HUDEP-2 (cell line): Measurements from ENCODE around the gene TNS3.
A peak's percentile ranks its signal among the peaks of the same experiment; 100 is the strongest.

Experiments
- DNase-seq, 76 experiments: peaks; one replicate each; lab custom pipeline; 2025; ENCODE audit not compliant: unreplicated experiment in 76 of 76; lab: John Stamatoyannopoulos, UW

The TNS3 gene

DNA sequence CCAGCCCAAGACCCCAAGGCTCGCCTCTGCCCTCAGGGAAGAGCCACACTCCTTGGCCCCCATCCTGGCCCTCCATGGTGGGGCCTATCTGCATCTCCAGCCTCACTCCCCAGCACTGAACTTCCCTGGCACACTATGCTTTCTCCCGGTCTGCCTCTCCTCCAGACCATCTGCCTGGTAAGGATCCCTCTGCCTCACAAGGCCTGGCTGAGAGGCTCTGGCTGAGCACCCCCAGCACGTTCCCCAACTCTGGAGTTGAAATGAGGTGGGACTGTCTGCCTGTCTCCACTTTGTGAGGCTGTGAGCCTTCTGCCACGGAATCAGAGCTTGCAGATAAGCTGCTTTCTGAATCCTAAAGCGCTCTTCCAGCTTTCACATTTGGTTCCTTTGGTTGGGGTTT is 220.7 kb downstream of the TNS3 start:
- DNase-seq = no peak

DNA sequence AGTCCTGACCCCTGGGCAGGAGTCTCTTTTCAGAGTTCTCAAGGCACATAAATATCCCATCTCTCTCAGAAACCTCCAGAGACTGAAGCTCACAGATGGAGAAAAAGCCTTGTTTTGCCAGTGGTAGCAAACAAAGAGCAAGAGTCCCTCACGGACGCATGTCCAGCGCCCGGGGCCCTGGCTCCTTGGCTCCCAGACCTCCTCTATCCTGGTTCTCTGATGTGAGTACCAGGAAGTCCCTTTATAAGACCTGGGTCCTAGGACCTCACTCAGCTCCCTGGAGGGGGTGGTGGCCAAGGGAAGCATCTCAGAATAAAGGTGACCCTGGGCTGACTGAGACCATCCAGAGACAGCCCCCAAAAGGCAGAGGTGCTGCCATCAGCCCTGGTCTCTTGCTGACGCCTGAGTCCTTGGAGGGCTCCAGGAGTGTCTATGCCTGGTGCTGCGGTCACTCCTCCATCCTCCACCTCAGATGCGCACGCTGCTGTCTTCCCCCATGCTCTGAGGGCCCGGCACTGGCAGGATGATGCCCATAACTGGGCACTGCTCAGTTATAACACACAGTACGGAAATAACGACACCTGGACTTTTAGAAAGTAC is 221.5 kb downstream of the TNS3 start:
- no peak for DNase-seq

DNA sequence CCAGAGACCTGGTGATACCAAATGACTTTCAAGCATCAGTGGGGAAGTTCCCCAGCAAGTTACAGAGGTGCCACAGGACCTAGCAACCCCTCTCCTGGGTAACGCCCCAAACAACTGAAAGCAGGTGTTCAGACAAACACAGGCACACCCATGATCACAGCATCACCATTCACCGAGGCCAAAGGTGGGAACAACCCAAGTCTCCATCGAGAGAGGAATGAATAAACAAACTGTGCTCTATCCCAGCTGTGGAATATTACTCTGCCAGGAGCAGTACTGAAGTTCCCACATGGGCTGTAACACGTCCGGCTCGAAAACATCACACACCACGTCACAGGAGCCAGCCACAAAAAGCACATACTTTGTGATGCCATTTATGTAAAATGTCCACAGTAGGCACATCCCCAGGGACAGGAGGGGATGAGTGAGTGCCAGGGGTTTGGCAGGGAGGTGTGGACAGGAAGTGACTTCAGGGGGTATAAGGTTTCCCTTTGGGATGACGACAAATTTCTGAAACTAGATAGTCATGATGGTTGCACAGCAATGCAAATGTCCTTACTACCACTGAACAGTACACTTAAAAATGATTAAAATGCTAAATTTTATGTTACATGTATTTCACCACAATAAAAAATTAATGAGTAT is 222.8 kb downstream of the TNS3 start:
- DNase-seq = no peak

DNA sequence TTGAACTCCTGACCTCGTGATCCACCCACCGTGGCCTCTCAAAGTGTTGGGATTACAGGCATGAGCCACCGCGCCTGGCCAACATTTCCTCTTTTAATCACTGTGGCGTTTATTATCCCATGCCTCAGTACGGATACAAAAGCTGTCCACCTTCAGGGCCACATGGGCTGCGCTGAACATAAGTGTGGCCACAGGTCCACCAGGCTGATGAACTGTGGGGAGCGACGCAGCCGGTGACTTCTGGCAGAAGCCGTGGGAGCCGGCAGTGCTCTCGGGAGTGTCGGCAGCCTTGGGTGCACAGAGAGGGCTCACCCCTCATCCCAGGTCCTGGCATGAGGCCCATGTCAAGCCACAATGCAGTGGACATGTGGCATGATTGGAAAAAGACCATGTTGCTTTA is 223.6 kb downstream of the TNS3 start:
- DNase-seq = no peak

DNA sequence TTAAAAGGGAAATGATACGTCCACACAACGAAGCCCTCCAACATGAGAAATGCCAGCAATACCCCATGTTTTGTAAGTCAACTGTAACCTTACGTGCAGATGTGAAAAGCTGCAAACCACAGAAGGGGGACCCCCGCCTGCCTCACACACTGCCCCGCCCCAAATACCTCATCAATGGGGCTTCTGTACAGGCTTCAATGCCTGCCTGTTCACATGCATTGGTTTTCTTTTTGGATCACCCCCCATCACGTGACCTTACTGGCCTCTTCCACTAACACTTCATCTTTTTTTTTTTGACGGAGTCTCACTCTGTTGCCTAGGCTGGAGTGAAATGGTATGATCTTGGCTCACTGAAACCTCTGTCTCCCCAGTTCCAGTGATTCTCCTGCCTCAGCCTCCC is 224.0 kb downstream of the TNS3 start:
- DNase-seq = no peak

DNA sequence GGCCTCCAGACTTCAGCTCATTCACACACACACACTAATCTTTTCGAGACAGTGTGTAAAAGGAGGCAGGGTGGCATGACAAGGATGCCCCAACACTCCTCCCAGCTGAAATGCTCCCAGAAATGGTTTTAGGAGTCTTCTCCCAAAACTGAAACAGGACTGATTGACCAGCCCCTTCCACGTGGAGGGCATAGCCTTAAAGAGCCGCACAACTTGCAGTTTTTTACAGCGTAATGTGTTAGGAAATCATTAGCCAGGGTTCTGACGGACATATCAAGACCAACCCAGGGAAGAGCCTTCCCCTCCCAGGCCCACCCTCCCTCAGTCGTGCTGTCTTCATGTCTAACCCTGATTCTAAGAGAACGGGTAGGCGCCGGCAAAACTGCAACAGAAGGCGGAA is 224.6 kb downstream of the TNS3 start:
- DNase-seq = no peak

DNA sequence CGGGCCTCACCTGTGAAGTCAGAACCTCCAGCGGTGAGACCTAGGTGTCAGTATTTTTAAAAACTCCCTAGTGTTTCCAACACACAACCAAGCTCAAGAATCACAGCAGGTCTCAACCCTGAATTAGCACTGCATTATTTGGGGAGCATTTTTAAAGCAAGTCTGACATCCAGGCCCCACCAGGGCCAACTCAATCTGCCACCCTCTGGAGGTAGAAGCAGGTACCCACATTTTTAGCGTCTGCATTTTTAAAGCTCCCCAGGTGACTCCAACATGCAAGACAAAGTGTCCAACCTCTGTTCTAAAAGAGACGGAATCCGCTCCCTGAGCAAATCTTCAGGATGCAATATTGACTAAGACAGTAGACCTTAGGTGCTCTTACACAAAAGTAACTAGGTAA is 225.7 kb downstream of the TNS3 start:
- no peak for DNase-seq

DNA sequence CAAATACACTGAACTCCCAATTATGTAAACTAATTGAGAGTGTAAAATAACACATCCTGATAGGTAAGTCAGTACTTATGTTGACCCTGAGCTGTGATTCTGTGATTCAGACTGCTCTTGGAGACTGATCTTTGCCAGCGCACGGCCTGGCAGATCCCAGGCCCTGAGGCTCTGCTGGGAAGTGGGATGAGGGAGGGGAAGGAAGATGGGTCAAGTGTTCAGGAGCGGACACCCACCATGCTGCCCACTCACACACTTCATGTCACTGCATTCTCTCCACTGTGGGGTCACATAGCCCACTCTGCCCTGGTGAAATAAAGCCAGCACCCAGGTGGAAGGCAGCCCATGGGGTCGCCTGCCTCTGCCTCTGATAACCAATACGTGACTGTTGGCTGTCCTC is 226.2 kb downstream of the TNS3 start:
- DNase-seq = no peak

DNA sequence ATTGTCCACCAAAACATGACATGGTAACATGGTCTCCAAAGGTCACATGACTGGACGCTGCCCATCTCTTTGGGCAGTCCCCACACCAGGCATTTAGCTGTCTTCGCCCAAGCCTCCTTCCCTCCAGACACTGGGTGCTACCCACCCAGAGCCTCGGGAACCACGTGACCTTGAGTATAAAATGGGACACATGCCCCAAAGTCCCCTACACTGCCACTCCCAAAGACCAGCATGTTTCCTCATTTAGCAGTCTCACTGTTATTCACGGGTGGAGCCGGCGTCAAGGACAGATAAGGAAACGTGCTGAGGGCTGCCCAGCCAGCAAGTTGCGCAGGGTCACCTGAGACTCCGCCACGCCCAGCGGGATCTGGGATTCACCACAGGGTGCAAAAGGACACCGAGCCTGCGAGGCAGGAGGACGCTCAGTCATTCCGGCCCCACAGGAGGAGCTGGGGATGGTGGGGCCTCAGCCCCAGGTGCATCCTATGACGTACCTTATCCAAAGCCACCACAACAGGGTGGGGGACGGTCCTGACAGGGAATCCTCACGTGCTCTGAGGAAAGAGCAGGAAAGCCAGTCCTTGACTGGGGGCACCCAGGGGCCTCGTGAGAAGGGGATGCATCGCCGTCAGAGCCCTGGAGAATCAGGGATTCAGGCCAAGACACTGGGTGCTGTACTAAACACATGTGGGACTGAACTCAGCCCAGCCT is 226.9 kb downstream of the TNS3 start:
- DNase-seq = peak in 35 of 76 experiments; percentile 2 to 50 (median 14)

DNA sequence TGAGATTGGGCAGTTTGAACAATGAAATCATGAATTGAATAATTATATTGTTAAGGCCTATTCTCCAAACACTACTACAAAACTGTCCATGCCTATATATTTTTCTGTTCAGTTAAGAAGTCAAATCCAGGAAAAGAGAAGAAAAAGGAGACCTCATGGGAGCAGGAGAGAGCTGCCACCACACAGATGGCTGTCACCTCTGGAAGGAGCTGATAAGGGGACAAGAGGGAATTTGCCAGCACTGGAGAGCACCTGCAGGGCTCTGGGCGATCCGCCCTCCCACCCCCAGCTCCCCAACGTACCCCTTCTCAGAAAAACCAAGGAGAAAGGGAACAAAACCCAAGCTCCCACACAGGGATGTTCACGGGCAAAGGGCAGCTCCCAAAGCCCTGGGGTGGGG is 227.8 kb downstream of the TNS3 start:
- DNase-seq = peak in 4 of 76 experiments; percentile 5 to 20 (median 16)

DNA sequence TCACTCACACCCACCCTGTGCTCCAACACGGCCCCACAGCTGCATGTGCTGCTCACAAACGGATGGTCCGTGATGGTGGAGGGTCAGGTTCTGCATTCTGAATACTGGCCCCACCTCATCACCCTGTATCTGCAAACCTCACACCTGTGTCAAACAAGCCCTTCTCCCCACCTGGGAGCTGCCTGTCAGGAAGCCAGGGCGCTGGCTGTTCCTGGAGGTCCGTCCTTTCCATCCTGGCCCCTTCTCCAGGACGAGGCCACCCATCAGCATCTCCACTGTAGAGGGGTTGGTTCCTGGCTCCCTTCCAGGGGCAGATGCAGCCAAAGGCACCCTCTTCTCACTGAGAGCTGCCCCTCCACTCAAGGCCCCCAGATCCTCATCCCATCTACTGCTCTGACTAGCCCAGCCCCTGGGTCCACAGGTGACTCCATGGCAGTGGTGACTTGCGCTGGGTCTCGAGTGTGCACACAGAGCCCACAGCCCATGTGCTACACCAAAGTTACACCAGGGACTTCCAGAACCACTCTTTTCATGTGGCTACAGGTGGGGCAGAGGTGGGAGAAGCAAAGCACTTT is 229.4 kb downstream of the TNS3 start:
- DNase-seq = no peak

DNA sequence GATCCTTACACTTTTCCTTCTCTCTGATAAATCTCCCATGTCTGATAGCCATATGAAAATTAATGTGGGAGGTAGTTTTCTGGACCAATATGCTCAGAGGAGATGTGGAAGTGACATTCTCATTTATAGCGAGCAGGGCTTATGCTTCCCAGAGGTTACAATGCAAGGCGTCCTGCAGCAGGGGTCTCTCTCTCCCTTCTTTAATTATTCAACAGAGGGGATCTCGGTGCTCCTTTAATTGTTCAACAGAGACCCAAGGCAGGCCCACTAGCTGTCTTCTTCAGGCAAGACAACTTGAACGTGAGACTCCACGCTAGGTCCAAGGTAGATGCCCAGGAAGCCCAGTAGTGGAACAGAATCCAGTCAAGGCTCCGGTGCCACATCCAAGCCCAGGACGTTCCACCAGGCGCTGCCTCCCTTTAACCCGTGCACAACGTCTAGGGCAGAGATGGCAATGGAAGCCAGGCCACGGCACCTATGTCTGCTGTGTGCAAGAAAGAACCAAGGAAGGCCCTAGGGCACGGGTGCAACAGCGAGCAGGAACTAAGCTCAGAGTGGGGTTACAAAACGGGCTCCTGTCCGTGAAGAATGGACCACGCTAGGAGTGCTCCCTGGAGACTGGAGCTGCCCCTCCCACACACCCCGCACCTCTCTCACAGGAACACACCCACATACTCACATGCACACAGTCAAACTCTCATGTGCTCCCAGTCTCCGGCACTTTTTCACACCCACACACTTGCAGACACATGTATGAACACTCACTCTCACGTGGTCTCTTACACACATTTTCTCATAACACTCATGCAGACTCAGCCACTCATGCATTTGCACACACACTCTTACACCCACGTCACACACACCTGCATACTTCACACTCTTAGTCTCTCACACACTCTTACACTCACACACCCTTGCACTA is 230.4 kb downstream of the TNS3 start:
- no peak for DNase-seq

DNA sequence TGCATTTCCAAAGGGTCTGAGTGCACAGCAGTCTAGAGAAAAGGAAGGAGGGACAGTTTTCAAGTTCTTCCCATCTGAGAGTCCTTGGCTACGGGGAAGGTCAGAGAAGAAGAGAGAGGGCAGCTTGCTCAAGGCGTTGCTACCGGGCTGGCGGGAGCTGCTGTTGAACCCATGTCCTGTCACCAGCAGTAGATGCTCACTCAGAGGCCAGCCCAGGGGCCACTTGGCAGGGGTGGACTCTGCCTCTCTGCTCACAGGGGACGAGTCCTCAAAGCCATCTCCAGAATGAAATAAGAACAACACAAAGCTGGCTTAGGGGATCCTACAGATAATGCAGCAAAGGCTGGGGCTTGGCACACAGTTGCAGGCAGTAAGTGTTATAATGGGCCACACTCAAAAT is 231.5 kb downstream of the TNS3 start:
- DNase-seq = no peak

DNA sequence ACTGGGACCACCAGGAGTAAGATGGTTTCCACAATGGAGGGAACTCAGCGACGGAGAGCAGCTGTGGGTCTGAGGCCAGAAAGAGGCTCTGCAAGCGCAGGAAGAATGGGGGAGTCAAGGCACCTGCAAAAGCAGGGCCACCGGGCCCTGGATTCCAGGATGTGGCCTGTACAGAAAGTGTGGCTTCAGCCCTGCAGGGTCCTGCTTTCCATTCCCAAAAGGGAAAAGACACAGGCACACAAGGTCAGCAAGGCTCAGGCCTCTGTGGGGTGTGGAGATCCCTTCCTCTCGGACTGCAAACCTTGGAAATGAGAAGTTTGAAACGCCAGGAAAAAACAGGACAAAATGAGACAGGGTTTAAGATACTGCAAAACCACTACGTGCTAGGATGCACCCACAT is 232.5 kb downstream of the TNS3 start:
- DNase-seq = no peak

DNA sequence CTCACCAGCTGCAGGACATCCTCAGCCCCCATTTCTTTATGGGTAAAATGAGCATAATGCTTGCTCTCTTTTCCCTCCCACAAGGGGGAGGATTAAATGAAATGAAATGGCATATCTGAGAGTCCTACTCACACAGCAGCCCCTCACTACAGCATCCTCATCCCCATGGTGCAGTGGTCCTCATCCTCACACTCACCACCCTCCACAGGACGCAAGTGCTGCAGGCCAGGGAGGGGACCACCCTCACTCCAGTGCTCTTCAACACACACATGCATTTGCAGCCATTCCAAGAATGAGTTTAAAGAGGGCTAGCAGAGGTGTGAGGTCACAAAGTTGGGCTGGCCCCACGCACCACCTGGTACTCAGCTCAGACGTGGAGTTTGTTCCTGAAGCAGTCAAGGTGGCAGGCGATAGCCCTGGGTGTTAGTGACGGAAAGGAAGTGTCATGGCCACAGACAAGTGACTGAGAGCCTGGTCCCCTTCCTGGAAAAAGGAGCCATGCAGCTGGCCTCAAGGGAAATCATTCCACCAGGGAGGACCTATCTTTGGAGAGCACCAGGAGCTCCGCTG is 234.0 kb downstream of the TNS3 start:
- DNase-seq = no peak

DNA sequence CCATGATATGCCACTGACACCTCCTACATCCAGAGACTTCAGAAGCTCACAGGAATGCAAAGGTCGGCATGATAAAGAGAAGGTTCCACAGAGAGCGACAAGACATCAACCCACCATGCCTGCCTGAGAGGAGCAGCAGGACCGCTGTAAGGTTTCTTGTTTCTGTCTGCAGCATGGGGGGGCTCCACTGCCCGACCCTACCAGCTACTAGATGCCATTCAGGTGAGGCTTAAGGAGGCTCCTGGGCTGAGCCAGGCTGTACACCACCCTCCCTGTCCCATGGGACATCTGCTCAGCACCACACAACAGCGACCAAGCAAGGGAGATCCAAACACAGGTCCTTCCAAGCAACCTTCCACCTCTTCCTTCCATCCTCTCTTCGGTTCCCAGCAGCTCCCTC is 234.6 kb downstream of the TNS3 start:
- peak in 1 of 76 experiments; percentile 7 for DNase-seq

DNA sequence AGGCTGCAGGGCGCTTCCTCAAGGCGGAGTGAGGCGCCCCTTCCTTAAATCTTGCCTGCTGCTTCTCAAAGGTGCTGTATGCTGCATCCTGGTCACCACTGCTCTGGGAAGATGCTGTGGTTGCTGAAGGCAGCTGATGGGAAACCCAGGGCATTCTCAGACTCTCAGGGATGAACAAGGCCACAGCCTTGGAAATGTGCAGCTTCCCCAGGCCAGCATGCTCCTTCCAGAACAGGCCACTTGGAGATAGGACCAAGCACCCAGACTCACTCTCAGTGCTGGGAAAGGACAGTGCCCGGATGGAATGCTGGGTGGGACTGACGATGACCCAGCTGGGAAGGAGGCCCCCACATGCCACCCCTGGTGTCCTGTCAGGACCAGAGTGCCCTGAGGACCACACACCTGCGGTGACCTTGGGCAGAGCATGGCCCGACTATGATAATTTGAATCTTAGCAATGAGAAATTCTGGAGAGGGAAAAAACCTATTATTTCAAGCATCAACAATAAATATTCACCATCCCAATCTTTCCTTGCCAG is 235.5 kb downstream of the TNS3 start:
- DNase-seq = no peak

DNA sequence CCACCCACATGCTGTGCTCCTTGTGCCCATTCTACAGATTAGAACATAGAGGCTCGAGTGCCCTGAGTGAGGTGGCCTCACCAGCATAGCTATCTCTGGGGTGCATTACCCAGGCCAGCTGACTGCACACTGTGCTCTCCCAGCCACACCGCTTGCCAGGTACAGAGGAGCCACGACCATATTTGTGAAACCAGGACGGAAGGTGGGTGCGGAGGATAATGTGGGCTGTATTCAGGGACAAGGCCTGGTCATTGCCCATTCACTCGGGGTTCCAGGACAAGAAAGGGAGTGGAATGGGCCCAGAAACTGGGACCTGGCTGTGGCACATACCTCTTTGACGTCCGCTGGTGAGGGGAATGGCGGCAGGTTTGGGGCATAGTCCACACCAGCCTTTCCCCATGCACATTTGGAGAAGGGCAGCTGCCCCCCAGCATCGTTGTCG is 236.0 kb downstream of the TNS3 start:
- DNase-seq = no peak

DNA sequence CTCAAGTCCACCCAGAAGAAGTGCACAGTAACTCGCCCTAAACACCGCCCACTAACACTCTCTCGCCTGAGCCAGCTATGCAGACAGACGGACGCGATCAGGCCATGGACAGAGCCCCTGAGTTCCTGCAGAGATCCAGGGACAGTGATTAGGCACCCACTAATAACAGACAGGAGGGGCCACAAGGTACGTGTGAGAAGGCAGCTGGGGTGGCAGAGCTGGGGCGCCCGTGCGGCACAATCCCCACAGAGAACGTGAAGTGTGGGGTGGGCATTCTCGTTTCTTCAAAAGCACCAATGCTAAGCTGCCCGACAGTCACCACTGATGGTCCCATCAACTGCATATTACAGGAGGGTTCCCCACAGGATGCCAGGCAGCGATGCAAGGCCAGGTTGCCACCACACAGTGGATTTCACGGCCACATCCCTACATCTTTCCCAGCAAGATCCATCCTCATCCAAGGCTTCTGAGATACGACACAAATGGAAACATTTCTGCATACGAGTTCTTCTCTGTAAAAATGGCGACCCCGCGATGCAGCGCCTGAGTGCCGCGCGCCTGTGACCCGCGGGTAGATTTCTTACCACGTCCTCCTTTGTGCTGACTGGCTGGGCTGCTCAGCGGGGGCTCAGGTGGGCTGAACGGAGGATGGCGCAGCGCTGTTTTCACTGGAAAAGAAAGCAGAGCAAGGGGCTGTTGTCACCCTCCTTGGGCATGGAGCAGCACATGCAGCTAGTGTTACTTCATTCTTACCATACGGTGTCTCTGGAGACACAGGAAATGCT is 237.5 kb downstream of the TNS3 start:
- no peak for DNase-seq
